Activated CD8-positive, alpha-beta memory T cell treated with anti-CD3 and anti-CD28 coated beads, Interleukin-2, amount 50 U/mL, for 4 hours (primary cell): ENCODE measurements around the gene CD74.

Source experiments
- DNase-seq: peaks from one replicate; pipeline ENCODE4 v3.0.0-alpha.2; 2020

CD74 gene

DNA sequence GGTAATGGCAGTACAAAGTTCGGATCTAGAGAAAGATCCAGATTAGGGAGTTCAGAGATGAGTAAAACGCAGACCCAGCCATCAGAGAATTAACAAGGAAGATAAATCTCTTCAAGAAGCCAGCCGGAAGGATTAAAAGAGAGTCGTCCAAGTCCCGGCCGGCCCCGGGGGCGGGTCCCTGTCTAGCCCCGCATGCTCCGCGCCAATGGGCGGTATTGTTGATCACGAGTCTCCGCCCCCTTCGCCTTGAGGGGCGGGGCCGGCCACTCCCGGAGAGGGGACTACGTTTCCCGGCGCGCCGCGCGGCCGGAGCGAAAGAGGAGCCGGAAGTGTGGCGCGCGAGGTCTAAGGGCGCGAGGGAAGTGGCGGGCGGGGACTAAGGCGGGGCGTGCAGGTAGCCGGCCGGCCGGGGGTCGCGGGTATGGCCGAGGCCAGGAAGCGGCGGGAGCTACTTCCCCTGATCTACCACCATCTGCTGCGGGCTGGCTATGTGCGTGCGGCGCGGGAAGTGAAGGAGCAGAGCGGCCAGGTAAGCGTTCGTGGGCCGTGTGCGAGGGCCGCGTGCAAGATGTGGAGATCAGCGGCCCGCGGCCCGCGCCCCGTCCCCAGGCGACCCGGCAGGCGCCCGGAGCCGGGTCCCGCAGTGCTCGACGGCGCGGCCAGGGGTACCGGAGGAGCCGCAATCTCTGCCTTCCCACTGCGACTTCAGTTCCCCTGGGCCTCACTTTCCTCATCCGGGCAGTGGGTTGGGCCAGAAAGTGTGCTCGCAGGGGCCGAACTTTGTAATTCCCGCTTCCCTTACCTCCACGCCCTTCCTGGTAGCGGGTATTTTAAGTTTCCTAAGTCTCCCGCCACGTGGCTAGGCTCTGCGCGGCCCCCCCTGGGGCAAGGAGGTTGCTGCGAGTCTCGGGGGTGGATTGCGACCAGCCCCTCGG is 55.1 kb downstream of the CD74 start, which contains the start of gene TCOF1:
Gene TCOF1 (plus strand): TSS at position 372 of the 935 bp plus-strand sequence. CDS start 50 bp downstream, at position 422.
- DNase-seq, result peak; percentile 98

DNA sequence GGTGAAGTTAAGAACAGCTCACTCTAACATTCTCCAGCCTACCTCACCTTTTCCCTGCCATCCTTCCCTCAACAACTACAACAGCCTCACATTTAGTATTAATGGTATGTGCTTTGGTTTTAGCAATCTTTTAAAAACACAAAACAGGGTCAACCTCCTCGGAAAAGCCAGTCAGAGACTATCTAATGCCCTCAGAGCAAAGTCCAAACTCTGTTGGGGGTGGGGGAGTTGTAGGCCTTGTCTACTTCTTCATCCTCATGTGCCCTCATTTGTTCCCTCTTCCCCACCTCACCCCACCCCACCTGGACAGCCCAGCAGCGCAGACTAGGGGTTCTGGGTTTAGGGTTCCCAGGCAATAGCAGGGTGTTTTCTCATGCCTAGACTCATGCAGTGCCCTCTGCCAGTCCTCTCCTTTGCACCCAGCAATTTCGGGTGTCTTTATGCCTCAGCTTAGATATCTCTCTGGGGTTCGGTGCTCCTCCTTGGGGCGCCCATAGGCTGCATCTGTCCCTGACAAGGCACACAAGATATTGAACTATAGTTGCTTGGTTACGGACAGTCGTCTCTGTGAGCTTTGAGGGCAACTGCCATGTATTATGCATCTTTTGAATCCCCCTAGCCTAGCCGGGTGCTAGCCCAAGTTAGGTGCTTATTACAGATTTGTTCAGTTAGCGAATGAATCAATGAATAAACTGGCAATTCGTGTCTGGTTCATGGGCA is 56.0 kb downstream of the CD74 start:
- DNase-seq, result no peak

GRCh38 chr5:150355791-150356190 is 56.9 kb downstream of the CD74 start:
- no peak for DNase-seq

DNA sequence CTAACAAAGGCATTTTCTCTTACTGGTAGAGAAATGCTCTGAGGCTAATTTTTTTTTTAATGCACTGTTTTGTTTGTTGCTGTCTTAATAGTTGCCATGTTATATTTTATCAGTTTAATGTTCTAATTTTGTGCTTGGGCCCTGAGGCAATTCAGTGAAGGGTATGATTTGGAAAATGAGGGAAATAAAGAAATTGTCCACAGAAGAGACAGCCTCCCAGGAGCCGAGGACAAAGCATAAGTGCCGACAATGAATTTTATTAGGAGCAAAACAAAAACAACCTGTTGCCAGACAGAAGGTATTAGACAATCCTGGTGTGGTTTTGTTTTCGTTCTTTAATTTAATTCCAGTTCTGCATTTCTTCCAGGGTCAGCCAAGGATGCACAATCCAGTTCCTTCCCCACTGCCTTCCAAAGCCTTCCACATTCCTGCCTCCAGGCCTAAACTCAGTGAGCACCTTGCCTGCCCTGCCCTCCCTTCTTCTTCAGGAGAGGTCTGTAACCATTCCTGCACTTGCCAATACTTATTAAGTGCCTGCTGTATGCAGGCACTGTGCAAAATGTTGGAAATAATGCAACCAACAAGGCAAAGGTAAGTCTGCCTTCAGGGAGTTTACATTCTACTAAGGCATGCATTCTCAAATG is 59.6 kb downstream of the CD74 start:
- no peak for DNase-seq

DNA sequence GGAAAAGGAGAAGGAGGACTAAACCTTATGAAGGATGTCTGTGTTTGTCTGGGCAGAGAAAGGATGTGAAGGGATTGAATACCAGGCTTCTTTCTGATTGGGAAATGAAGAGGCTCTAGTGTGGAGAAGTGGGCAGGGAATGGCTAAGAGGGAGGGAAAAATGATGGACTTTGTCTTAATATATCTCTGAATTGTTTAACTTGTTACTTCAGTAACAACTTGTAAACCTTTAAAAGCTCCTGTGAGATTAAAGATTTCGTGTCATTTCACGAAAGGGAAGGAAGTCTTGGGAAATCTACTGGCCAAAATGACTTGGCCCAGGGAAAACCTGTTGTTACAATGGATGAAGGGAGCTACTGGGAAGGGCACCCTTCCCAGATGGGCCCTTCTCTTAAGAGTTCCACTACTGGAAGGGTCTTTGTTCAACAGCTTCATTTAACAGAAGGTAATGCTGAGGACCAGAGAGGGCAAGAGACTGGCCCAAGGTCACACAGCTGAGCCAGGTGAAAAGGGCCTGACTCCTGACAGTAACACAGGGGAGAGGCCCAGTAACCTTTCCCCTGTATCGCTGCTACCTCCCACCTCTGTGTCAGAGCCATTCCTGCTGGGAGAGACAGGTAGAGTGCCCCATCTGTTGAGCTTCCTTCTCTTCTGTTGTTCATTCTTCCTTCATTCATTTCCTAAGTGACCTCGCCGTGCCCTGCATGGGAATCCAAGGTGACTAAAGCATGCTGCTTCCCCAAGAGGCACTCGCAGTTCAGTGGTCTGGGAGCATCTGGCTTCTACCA is 60.3 kb downstream of the CD74 start:
- no peak for DNase-seq
